HEK293T (cell line): ENCODE measurements around the gene DNAJA1.

Experiments
- CTCF ChIA-PET: fragments of 350-600 bp; formaldehyde crosslinking; extraction: SDS; loops from one replicate; lab custom pipeline; 2021; ENCODE audit warnings: antibody characterized with exemption, inconsistent platforms; lab: Yijun Ruan, JAX
- POLR2A ChIA-PET: fragments of 350-600 bp; formaldehyde crosslinking; extraction: SDS; loops from one replicate; lab custom pipeline; 2020; ENCODE audit warnings: antibody characterized with exemption, inconsistent platforms; lab: Yijun Ruan, JAX
- DNase-seq: peaks from one replicate; pipeline ENCODE4 v3.0.0; 2012; ENCODE audit warnings: mixed read lengths; ENCODE audit errors: extremely low spot score
- ARNT ChIP-seq: fragments of 450-650 bp; IDR thresholded peaks from 2 replicates; pipeline ENCODE4 v1.6.1; 2017; ENCODE audit warnings: mild to moderate bottlenecking
- BHLHE40 ChIP-seq: fragments of 450-650 bp; IDR thresholded peaks from 2 replicates; pipeline ENCODE4 v1.6.1; 2016; ENCODE audit warnings: mild to moderate bottlenecking, moderate library complexity, borderline replicate concordance
- CTBP1 ChIP-seq: fragments of 450-650 bp; IDR thresholded peaks from 2 replicates; pipeline ENCODE4 v1.6.1; 2016; ENCODE audit warnings: borderline replicate concordance
- ELF4 ChIP-seq: fragments of 450-650 bp; IDR thresholded peaks from 2 replicates; pipeline ENCODE4 v1.6.1; 2017; ENCODE audit warnings: antibody characterized with exemption
- FOXA1 ChIP-seq: fragments of 450-650 bp; IDR thresholded peaks from 2 replicates; pipeline ENCODE4 v1.6.1; 2016; ENCODE audit warnings: mild to moderate bottlenecking
- FOXK2 ChIP-seq: fragments of 450-650 bp; IDR thresholded peaks from 2 replicates; pipeline ENCODE4 v1.6.1; 2016; ENCODE audit warnings: mild to moderate bottlenecking
- FOXM1 ChIP-seq: fragments of 450-650 bp; IDR thresholded peaks from 2 replicates; pipeline ENCODE4 v1.6.1; 2017; ENCODE audit warnings: mild to moderate bottlenecking, borderline replicate concordance
- HDGF ChIP-seq: fragments of 450-650 bp; IDR thresholded peaks from 2 replicates; pipeline ENCODE4 v1.6.1; 2017; ENCODE audit warnings: antibody characterized with exemption, borderline replicate concordance
- L3MBTL2 ChIP-seq: fragments of 450-650 bp; conservative IDR thresholded peaks from 2 replicates; pipeline ENCODE4 v1.6.1; 2016; ENCODE audit warnings: mild to moderate bottlenecking
- LEF1 ChIP-seq: fragments of 450-650 bp; IDR thresholded peaks from 2 replicates; pipeline ENCODE4 v1.6.1; 2017; ENCODE audit warnings: mild to moderate bottlenecking, borderline replicate concordance
- NFRKB ChIP-seq: fragments of 450-650 bp; IDR thresholded peaks from 2 replicates; pipeline ENCODE4 v1.6.1; 2016; ENCODE audit warnings: mild to moderate bottlenecking, moderate library complexity
- SP1 ChIP-seq: fragments of 450-650 bp; IDR thresholded peaks from 2 replicates; pipeline ENCODE4 v1.6.1; 2017
- SUZ12 ChIP-seq: fragments of 450-650 bp; IDR thresholded peaks from 2 replicates; pipeline ENCODE4 v1.6.1; 2016; ENCODE audit warnings: mild to moderate bottlenecking
- TARDBP ChIP-seq: fragments of 450-650 bp; IDR thresholded peaks from 2 replicates; pipeline ENCODE4 v1.6.1; 2016
- ZNF384 ChIP-seq: fragments of 450-650 bp; IDR thresholded peaks from 2 replicates; pipeline ENCODE4 v1.6.1; 2016
- TF ChIP-seq, protein P1 (sequence below): fragments of 450-650 bp; IDR thresholded peaks from 2 replicates; pipeline ENCODE4 v1.6.1; 2016

The DNAJA1 gene

GRCh38 chr9:33041432-33042188 is 16.5 kb downstream of the DNAJA1 start:
- POLR2A ChIA-PET: no interaction called here
- TF ChIP-seq CTBP1 (no peak), NFRKB (no peak), ZNF384 (0 out of 2 replicates have a peak, but pooled peaks have one; percentile 11), BHLHE40 (no peak), TARDBP (no peak), FOXA1 (no peak), SP1 (no peak)
- TF ChIP-seq, protein P1, sequence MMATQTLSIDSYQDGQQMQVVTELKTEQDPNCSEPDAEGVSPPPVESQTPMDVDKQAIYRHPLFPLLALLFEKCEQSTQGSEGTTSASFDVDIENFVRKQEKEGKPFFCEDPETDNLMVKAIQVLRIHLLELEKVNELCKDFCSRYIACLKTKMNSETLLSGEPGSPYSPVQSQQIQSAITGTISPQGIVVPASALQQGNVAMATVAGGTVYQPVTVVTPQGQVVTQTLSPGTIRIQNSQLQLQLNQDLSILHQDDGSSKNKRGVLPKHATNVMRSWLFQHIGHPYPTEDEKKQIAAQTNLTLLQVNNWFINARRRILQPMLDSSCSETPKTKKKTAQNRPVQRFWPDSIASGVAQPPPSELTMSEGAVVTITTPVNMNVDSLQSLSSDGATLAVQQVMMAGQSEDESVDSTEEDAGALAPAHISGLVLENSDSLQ: no peak; the same call in 1 of the 2 replicates
- CTCF ChIA-PET: no interaction called here
- DNase-seq: no peak

GRCh38 chr9:33042473-33042872 is 17.4 kb downstream of the DNAJA1 start:
- DNase-seq: no peak
- POLR2A ChIA-PET: no interaction called here
- CTCF ChIA-PET: no interaction called here
- TF ChIP-seq SP1: no peak
- TF ChIP-seq FOXM1: no peak
- TF ChIP-seq SUZ12: no peak
- TF ChIP-seq LEF1: no peak
- no peak for TF ChIP-seq TARDBP
- TF ChIP-seq ARNT: no peak
- TF ChIP-seq ELF4: no peak
- TF ChIP-seq FOXK2: no peak
- TF ChIP-seq HDGF: no peak
- TF ChIP-seq, protein P1: no peak
- no peak for TF ChIP-seq CTBP1
- TF ChIP-seq ZNF384: no peak
- no peak for TF ChIP-seq L3MBTL2
- no peak for TF ChIP-seq NFRKB
- TF ChIP-seq FOXA1: no peak
- no peak for TF ChIP-seq BHLHE40

GRCh38 chr9:33043671-33044070 is 18.6 kb downstream of the DNAJA1 start:
- ChIA-PET POLR2A (interaction anchor here (2.0 kb wide), 1 partner anchor 18 kb away, joined by 16 read pairs; the partner anchor contains the start of gene DNAJA1), CTCF (no interaction called here)
- no peak for DNase-seq

GRCh38 chr9:33044162-33044673 is 19.1 kb downstream of the DNAJA1 start:
- DNase-seq: no peak
- TF ChIP-seq FOXM1: no peak
- no peak for TF ChIP-seq LEF1
- TF ChIP-seq L3MBTL2: no peak
- TF ChIP-seq, protein P1: no peak
- TF ChIP-seq SP1: no peak
- no peak for TF ChIP-seq NFRKB
- TF ChIP-seq CTBP1: no peak
- no peak for TF ChIP-seq ZNF384
- TF ChIP-seq TARDBP: no peak
- ChIA-PET CTCF (no interaction called here), POLR2A (interaction anchor here (1.0 to 2.0 kb wide), 3 partner anchors 9 to 123 kb away, joined by 4 to 16 read pairs (median 5); partner anchors contain the start of genes B4GALT1 and DNAJA1)

More at GRCh38 chr9:33043671-33044070, 18.6 kb downstream of the DNAJA1 start:
- no peak for TF ChIP-seq SP1
- no peak for TF ChIP-seq FOXM1
- TF ChIP-seq HDGF: no peak
- no peak for TF ChIP-seq FOXK2
- TF ChIP-seq SUZ12: no peak
- no peak for TF ChIP-seq BHLHE40
- TF ChIP-seq L3MBTL2: no peak
- TF ChIP-seq TARDBP: no peak
- TF ChIP-seq CTBP1: no peak
- TF ChIP-seq LEF1: no peak
- TF ChIP-seq, protein P1: no peak
- TF ChIP-seq ARNT: no peak

- ChIA-PET POLR2A (interaction anchor here (1.0 to 2.0 kb wide), 3 partner anchors 8 to 123 kb away, joined by 4 to 16 read pairs (median 5); partner anchors contain the start of genes B4GALT1 and DNAJA1), CTCF (no interaction called here)
- DNase-seq: no peak
- TF ChIP-seq LEF1 (no peak), TARDBP (no peak), ZNF384 (no peak), ARNT (no peak), SUZ12 (no peak), NFRKB (no peak), FOXK2 (no peak), ELF4 (no peak), CTBP1 (no peak), BHLHE40 (no peak), HDGF (no peak), FOXA1 (no peak)
Measured at GRCh38 chr9:33044677-33045282, 19.7 kb downstream of the DNAJA1 start.
